Stimulated activated CD4-positive, alpha-beta T cell treated with anti-CD3 and anti-CD28 coated beads, Interleukin-2, amount 100 ng/mL, for 24 hours (primary cell): Measurements from ENCODE around the gene CD3G.
A peak's percentile ranks its signal among the peaks of the same experiment; 100 is the strongest.

Source experiments
- DNase-seq, 2 donors: peaks; one replicate each; pipeline ENCODE4 v3.0.0-alpha.2; 2020

CD3G gene

GRCh38 chr11:118328745-118329144, 15.4 kb upstream of the CD3G start:
- no peak for DNase-seq

GRCh38 chr11:118334745-118335144, 9.4 kb upstream of the CD3G start:
- DNase-seq, result no peak

GRCh38 chr11:118338637-118339061, 5.5 kb upstream of the CD3G start:
- DNase-seq, result peak; percentile 81 to 83

GRCh38 chr11:118339281-118339961, 4.7 kb upstream of the CD3G start:
- no peak for DNase-seq

- DNase-seq, result no peak
Measured at GRCh38 chr11:118340449-118340848, 3.7 kb upstream of the CD3G start.

- no peak for DNase-seq
Measured at GRCh38 chr11:118341261-118341660, 2.9 kb upstream of the CD3G start.

- DNase-seq, result no peak
Measured at GRCh38 chr11:118341815-118342489, 2.2 kb upstream of the CD3G start.

- DNase-seq, result peak; percentile 65 to 71
Measured at GRCh38 chr11:118342503-118343161, 1.5 kb upstream of the CD3G start, which contains the start of gene CD3D. Gene CD3D, minus strand, starts transcription at chr11:118342705. Its CDS starts 98 bp downstream, at chr11:118342607.

GRCh38 chr11:118343248-118343647, 896 bp upstream of the CD3G start:
- DNase-seq, result peak; percentile 36 to 42

- no peak for DNase-seq
Measured at GRCh38 chr11:118349475-118349874, 5.3 kb downstream of the CD3G start.

GRCh38 chr11:118353084-118353710, 9.1 kb downstream of the CD3G start:
- no peak for DNase-seq

GRCh38 chr11:118358071-118358470, 13.9 kb downstream of the CD3G start:
- DNase-seq, result no peak

GRCh38 chr11:118359295-118359958, 15.3 kb downstream of the CD3G start, which contains the start of gene UBE4A:
Gene UBE4A, plus strand, starts transcription at chr11:118359600. Its CDS starts 5,481 bp downstream, at chr11:118365081.
- DNase-seq, result peak; percentile 99

- DNase-seq, result no peak
Measured at GRCh38 chr11:118364956-118365615, 20.9 kb downstream of the CD3G start.

- no peak for DNase-seq
Measured at GRCh38 chr11:118366287-118366686, 22.1 kb downstream of the CD3G start.

- DNase-seq, result no peak
Measured at GRCh38 chr11:118370774-118371173, 26.6 kb downstream of the CD3G start.

- DNase-seq, result no peak
Measured at GRCh38 chr11:118373263-118373662, 29.1 kb downstream of the CD3G start.

- DNase-seq, result no peak
Measured at GRCh38 chr11:118373871-118374270, 29.7 kb downstream of the CD3G start.

GRCh38 chr11:118374729-118375128, 30.6 kb downstream of the CD3G start:
- DNase-seq, result no peak

GRCh38 chr11:118375978-118376377, 31.8 kb downstream of the CD3G start:
- no peak for DNase-seq

GRCh38 chr11:118379497-118379896, 35.4 kb downstream of the CD3G start:
- no peak for DNase-seq

GRCh38 chr11:118380571-118380970, 36.4 kb downstream of the CD3G start:
- no peak for DNase-seq
